HL-60 (cell line): ENCODE data around the gene SMIM13.

ENCODE experiments used
- DNase-seq, 2 experiments: peaks; one replicate each; pipeline ENCODE4 v3.0.0-alpha.2; 2010 to 2020; ENCODE audit warnings: low read depth in 1 of 2, low spot score in 1 of 2
- H3K27ac ChIP-seq: fragments of 250-450 bp; sonication (Bioruptor Pico); replicated peaks from 2 replicates; pipeline ENCODE4 v1.5.1; 2020; ENCODE audit warnings: mild to moderate bottlenecking, moderate library complexity
- H3K27me3 ChIP-seq: fragments of 250-450 bp; sonication (Bioruptor Pico); 2 replicates; pipeline ENCODE4 v1.5.1; 2021; ENCODE audit warnings: mild to moderate bottlenecking, moderate library complexity; ENCODE audit not compliant: insufficient read depth, poor library complexity, severe bottlenecking
- H3K4me3 ChIP-seq: replicated peaks from 2 replicates; pipeline ENCODE4 v1.5.1; 2011; ENCODE audit warnings: mild to moderate bottlenecking, control low read depth, low read length; ENCODE audit not compliant: insufficient read depth
- CTCF ChIP-seq: IDR thresholded peaks from one replicate; pipeline ENCODE4 v1.5.1; 2011; ENCODE audit warnings: low read length, control low read depth, inconsistent platforms; ENCODE audit not compliant: insufficient read depth
- GABPA ChIP-seq: IDR thresholded peaks from 2 replicates; pipeline ENCODE4 v1.6.1; 2012; ENCODE audit warnings: low read depth
- POLR2AphosphoS5 ChIP-seq: IDR thresholded peaks from 2 replicates; pipeline ENCODE4 v1.6.1; 2012; ENCODE audit warnings: low read depth
- SPI1 ChIP-seq: IDR thresholded peaks from 2 replicates; pipeline ENCODE4 v1.6.1; 2012; ENCODE audit warnings: low read depth, mild to moderate bottlenecking, borderline replicate concordance
- TF ChIP-seq, protein P1 (sequence below): IDR thresholded peaks from 2 replicates; pipeline ENCODE4 v1.6.1; 2012; ENCODE audit warnings: low read depth; ENCODE audit not compliant: insufficient replicate concordance

The SMIM13 gene

DNA sequence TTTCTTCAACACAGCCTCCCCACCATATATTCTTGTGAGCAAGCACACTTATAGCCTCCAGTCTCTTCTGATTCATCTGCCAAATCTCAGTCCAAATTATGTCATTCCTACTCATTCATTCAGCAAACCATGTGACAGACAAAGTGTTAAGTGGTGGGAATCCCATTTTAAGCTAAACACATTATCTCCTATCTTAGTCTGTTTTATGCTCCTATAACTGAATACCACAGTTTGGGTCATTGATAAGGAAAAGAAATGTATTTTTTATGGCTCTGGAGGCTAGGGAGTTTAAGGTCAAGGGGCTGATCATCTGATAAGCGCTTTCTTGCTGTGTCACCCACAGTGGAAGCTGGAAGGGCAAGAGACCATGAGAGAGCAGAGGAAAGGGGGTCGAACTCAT lies 23.9 kb upstream of the SMIM13 start:
- Histone ChIP-seq H3K27ac (no peak overlapping the region), H3K27me3 (no peaks in the 10 kb centered on the region), H3K4me3 (no peak overlapping the region)
- no peak for DNase-seq
- TF ChIP-seq CTCF (no peak), GABPA (no peak), POLR2AphosphoS5 (no peak), SPI1 (no peak)
- TF ChIP-seq, protein P1, sequence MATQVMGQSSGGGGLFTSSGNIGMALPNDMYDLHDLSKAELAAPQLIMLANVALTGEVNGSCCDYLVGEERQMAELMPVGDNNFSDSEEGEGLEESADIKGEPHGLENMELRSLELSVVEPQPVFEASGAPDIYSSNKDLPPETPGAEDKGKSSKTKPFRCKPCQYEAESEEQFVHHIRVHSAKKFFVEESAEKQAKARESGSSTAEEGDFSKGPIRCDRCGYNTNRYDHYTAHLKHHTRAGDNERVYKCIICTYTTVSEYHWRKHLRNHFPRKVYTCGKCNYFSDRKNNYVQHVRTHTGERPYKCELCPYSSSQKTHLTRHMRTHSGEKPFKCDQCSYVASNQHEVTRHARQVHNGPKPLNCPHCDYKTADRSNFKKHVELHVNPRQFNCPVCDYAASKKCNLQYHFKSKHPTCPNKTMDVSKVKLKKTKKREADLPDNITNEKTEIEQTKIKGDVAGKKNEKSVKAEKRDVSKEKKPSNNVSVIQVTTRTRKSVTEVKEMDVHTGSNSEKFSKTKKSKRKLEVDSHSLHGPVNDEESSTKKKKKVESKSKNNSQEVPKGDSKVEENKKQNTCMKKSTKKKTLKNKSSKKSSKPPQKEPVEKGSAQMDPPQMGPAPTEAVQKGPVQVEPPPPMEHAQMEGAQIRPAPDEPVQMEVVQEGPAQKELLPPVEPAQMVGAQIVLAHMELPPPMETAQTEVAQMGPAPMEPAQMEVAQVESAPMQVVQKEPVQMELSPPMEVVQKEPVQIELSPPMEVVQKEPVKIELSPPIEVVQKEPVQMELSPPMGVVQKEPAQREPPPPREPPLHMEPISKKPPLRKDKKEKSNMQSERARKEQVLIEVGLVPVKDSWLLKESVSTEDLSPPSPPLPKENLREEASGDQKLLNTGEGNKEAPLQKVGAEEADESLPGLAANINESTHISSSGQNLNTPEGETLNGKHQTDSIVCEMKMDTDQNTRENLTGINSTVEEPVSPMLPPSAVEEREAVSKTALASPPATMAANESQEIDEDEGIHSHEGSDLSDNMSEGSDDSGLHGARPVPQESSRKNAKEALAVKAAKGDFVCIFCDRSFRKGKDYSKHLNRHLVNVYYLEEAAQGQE = no peak

DNA sequence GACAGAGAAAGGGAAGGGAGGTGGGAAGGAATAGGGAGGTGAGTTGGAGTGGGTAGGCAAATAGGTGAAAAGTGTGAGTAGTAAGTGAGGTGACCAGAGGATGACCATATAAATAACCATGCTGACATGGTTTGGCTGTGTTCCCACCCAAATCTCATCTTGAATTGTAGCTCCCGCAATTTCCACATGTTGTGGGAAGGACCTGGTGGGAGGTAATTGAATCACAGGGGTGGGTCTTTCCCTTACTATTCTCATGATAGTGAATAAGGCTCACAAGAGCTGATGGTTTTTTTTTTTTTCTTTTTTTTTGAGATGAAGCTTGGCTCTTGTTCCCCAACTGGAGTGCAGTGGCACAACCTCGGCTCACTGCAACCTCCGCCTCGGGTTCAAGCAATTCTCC lies 21.5 kb upstream of the SMIM13 start:
- H3K4me3 ChIP-seq = no peak overlapping the region
- DNase-seq = no peak
- no peak for TF ChIP-seq GABPA
- TF ChIP-seq CTCF = no peak
- no peak for TF ChIP-seq SPI1
- TF ChIP-seq, protein P1 = no peak
- TF ChIP-seq POLR2AphosphoS5 = no peak
- no peaks in the 10 kb centered on the region for H3K27me3 ChIP-seq
- no peak overlapping the region for H3K27ac ChIP-seq

DNA sequence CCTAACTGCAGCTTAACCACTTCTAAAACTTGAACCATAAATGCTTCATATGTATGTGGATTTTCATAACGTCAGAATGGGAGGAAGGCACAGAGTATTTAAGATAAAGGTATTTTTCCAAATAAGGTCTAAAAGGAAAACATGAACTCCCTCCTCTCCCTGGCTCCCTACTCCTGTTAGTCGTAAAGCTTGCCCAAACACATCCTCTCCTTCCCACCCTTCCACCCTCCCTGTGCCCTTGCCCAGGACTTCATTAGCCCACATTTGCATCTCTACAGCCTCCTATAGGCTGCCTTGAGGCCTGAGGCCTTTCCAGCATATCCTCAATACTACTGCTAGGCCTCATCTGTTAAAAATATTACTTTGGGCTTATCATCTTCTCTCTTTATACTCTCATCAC lies 17.1 kb upstream of the SMIM13 start:
- H3K27ac ChIP-seq = no peak overlapping the region
- H3K4me3 ChIP-seq = no peak overlapping the region
- TF ChIP-seq SPI1 (no peak), GABPA (no peak), POLR2AphosphoS5 (no peak), CTCF (no peak)
- TF ChIP-seq, protein P1 = no peak
- DNase-seq = no peak
- H3K27me3 ChIP-seq = no peaks in the 10 kb centered on the region
